OCI-LY3 (cell line): Measurements from ENCODE around the gene CIZ1.

Experiments used
- EZH2phosphoT487 ChIP-seq: fragments of 200-600 bp; shearing (Covaris generic); IDR thresholded peaks from 2 replicates; pipeline ENCODE4 v1.6.1; 2018; ENCODE audit warnings: antibody characterized with exemption, mixed run types, low read depth
- TF ChIP-seq, protein P1 (sequence below): fragments of 200-600, 300-600 bp; sonication (generic); IDR thresholded peaks from 2 replicates; pipeline ENCODE4 v1.5.1; 2014; ENCODE audit warnings: antibody characterized with exemption, low read length, low read depth

GRCh38 chr9:128169925-128170324 lies 21.4 kb downstream of the CIZ1 start:
- TF ChIP-seq, protein P1, sequence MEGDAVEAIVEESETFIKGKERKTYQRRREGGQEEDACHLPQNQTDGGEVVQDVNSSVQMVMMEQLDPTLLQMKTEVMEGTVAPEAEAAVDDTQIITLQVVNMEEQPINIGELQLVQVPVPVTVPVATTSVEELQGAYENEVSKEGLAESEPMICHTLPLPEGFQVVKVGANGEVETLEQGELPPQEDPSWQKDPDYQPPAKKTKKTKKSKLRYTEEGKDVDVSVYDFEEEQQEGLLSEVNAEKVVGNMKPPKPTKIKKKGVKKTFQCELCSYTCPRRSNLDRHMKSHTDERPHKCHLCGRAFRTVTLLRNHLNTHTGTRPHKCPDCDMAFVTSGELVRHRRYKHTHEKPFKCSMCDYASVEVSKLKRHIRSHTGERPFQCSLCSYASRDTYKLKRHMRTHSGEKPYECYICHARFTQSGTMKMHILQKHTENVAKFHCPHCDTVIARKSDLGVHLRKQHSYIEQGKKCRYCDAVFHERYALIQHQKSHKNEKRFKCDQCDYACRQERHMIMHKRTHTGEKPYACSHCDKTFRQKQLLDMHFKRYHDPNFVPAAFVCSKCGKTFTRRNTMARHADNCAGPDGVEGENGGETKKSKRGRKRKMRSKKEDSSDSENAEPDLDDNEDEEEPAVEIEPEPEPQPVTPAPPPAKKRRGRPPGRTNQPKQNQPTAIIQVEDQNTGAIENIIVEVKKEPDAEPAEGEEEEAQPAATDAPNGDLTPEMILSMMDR: no peak
- no peak for TF ChIP-seq EZH2phosphoT487
